IMR-90 (cell line): Measurements from ENCODE around the gene ANKDD1B. TPM values are rescaled to one million over a fixed set of nuclear protein-coding genes. Genes with fewer than 3 reads are reported as not detected.

Experiments used
- ATAC-seq: fragments of 200-7000 bp; cut with Tn5 transposase; 2 replicates; pipeline ENCODE4 v1.9.1; 2020; ENCODE audit warnings: low read depth, mild to moderate bottlenecking, moderate library complexity
- BruUV-seq: library from RNA; stranded (reverse); fragments of 400-500 nt; replicated peaks from 2 replicates; lab custom pipeline; 2021; lab: Mats Ljungman, UMichigan
- CTCF ChIA-PET: fragments of 300-600 bp; formaldehyde crosslinking; extraction: SDS; loops from one replicate; lab custom pipeline; 2021; ENCODE audit warnings: antibody characterized with exemption; lab: Yijun Ruan, JAX
- POLR2A ChIA-PET: fragments of 300-600 bp; sonication (Branson Sonifier 250); formaldehyde crosslinking; loops from one replicate; lab custom pipeline; 2022; ENCODE audit warnings: antibody characterized with exemption; ENCODE audit not compliant: unreplicated experiment; lab: Charles Lee
- DNase-seq: peaks from one replicate; pipeline ENCODE4 v3.0.0; 2013
- H2AFZ ChIP-seq: replicated peaks from 2 replicates; pipeline ENCODE3; 2013; ENCODE audit warnings: low read length, mild to moderate bottlenecking; ENCODE audit not compliant: poor library complexity
- H2AK5ac ChIP-seq: 2 replicates; pipeline ENCODE4 v1.6.1; 2013; ENCODE audit warnings: low read depth, low read length, inconsistent platforms
- H2AK9ac ChIP-seq: replicated peaks from 2 replicates; pipeline ENCODE3; 2013; ENCODE audit warnings: mild to moderate bottlenecking, low read depth, low read length, moderate library complexity; ENCODE audit not compliant: poor library complexity
- H2BK120ac ChIP-seq: 2 replicates; pipeline ENCODE4 v1.6.1; 2013; ENCODE audit warnings: low read depth, low read length, inconsistent platforms
- H2BK15ac ChIP-seq: 3 replicates; pipeline ENCODE4 v1.6.1; 2013; ENCODE audit warnings: low read depth, low read length, inconsistent platforms
- H2BK20ac ChIP-seq: 2 replicates; pipeline ENCODE4 v1.6.1; 2013; ENCODE audit warnings: low read depth, mild to moderate bottlenecking, inconsistent platforms, low read length, moderate library complexity
- H2BK5ac ChIP-seq: 2 replicates; pipeline ENCODE4 v1.6.1; 2013; ENCODE audit warnings: mild to moderate bottlenecking, low read depth, low read length, inconsistent platforms; ENCODE audit not compliant: poor library complexity, severe bottlenecking
- H3K14ac ChIP-seq: replicated peaks from 2 replicates; pipeline ENCODE4 v1.6.1; 2013; ENCODE audit warnings: low read depth, low read length, inconsistent platforms
- H3K18ac ChIP-seq: 2 replicates; pipeline ENCODE4 v1.6.1; 2013; ENCODE audit warnings: low read depth, low read length, control low read depth
- H3K23ac ChIP-seq: 2 replicates; pipeline ENCODE4 v1.6.1; 2013; ENCODE audit warnings: low read depth, low read length, inconsistent platforms
- H3K27ac ChIP-seq: 2 replicates; pipeline ENCODE4 v1.5.1; 2013; ENCODE audit warnings: mild to moderate bottlenecking, control low read depth, low read length; ENCODE audit not compliant: insufficient read depth
- H3K27me3 ChIP-seq: 2 replicates; pipeline ENCODE4 v1.6.1; 2013; ENCODE audit warnings: low read length; ENCODE audit not compliant: control insufficient read depth, insufficient read depth
- H3K36me3 ChIP-seq: 2 replicates; pipeline ENCODE4 v1.6.1; 2013; ENCODE audit warnings: low read length, mixed read lengths; ENCODE audit not compliant: control insufficient read depth, insufficient read depth
- H3K4ac ChIP-seq: 2 replicates; pipeline ENCODE4 v1.6.1; 2013; ENCODE audit warnings: low read depth, low read length, inconsistent platforms
- H3K4me1 ChIP-seq: 2 replicates; pipeline ENCODE4 v1.6.1; 2013; ENCODE audit warnings: low read length, mixed read lengths; ENCODE audit not compliant: control insufficient read depth, insufficient read depth
- H3K4me2 ChIP-seq: 2 replicates; pipeline ENCODE4 v1.6.1; 2013; ENCODE audit warnings: low read depth, mild to moderate bottlenecking, control low read depth, low read length, moderate library complexity
- H3K4me3 ChIP-seq: 2 replicates; pipeline ENCODE4 v1.5.1; 2013; ENCODE audit warnings: low read depth, mild to moderate bottlenecking, control low read depth, low read length, moderate library complexity; ENCODE audit not compliant: insufficient read depth
- H3K56ac ChIP-seq: 2 replicates; pipeline ENCODE4 v1.6.1; 2013; ENCODE audit warnings: low read length, inconsistent platforms; ENCODE audit not compliant: insufficient read depth; ENCODE audit errors: extremely low read depth
- H3K79me1 ChIP-seq, 2 experiments: 2 replicates each; pipeline ENCODE4 v1.6.1; 2013; ENCODE audit warnings: low read length in 2 of 2, inconsistent platforms in 1 of 2, low read depth in 1 of 2
- H3K9ac ChIP-seq: 2 replicates; pipeline ENCODE4 v1.6.1; 2013; ENCODE audit warnings: low read depth, low read length, control low read depth
- H3K9me1 ChIP-seq: 2 replicates; pipeline ENCODE4 v1.6.1; 2013; ENCODE audit warnings: low read length, inconsistent platforms; ENCODE audit not compliant: insufficient read depth
- H3K9me3 ChIP-seq: 2 replicates; pipeline ENCODE4 v1.6.1; 2013; ENCODE audit warnings: low read length; ENCODE audit not compliant: control insufficient read depth, insufficient read depth
- H4K20me1 ChIP-seq: 2 replicates; pipeline ENCODE4 v1.6.1; 2013; ENCODE audit warnings: low read length, inconsistent platforms; ENCODE audit not compliant: insufficient read depth
- H4K5ac ChIP-seq: 2 replicates; pipeline ENCODE4 v1.6.1; 2013; ENCODE audit warnings: mild to moderate bottlenecking, low read depth, low read length, control low read depth
- H4K8ac ChIP-seq, 2 experiments: 2 replicates each; pipeline ENCODE4 v1.6.1; 2013; ENCODE audit warnings: low read depth in 2 of 2, low read length in 2 of 2, control low read depth in 1 of 2, inconsistent platforms in 1 of 2
- H4K91ac ChIP-seq: 2 replicates; pipeline ENCODE4 v1.6.1; 2013; ENCODE audit warnings: low read depth, low read length, inconsistent platforms; ENCODE audit not compliant: insufficient read depth
- BHLHE40 ChIP-seq: fragments of 150-350 bp; IDR thresholded peaks from 2 replicates; pipeline ENCODE4 v1.6.1; 2016; ENCODE audit warnings: mild to moderate bottlenecking, low read depth, low read length
- ELK1 ChIP-seq: fragments of 150-350 bp; IDR thresholded peaks from 2 replicates; pipeline ENCODE4 v1.6.1; 2016; ENCODE audit warnings: low read depth, mild to moderate bottlenecking, low read length, moderate library complexity, borderline replicate concordance
- FOS ChIP-seq: fragments of 150-350 bp; IDR thresholded peaks from 2 replicates; pipeline ENCODE4 v1.6.1; 2016; ENCODE audit warnings: low read depth, low read length
- NFE2L2 ChIP-seq: fragments of 150-350 bp; IDR thresholded peaks from 2 replicates; pipeline ENCODE4 v1.6.1; 2016; ENCODE audit warnings: low read depth, mild to moderate bottlenecking, low read length
- RAD21 ChIP-seq: IDR thresholded peaks from 2 replicates; pipeline ENCODE4 v1.6.1; 2012; ENCODE audit warnings: low read length, improper control_type of control experiment
- RCOR1 ChIP-seq: IDR thresholded peaks from 2 replicates; pipeline ENCODE4 v1.6.1; 2012; ENCODE audit warnings: mild to moderate bottlenecking, low read length, improper control_type of control experiment; ENCODE audit not compliant: insufficient replicate concordance
- RFX5 ChIP-seq: IDR thresholded peaks from 2 replicates; pipeline ENCODE4 v1.8.0; 2012; ENCODE audit warnings: low read depth, mild to moderate bottlenecking, low read length, moderate library complexity
- WGBS, 2 experiments: methylation state at CpG; one replicate each; pipeline versions ENCODE4 v1.1.5 to v1.1.7; 2013; ENCODE audit warnings: missing lambda C conversion rate in 2 of 2; ENCODE audit not compliant: insufficient read length in 1 of 2; ENCODE audit errors: extremely low coverage in 2 of 2; 5-methylcytosine and 5-hydroxymethylcytosine counted together
- dilution Hi-C: fragments of 300-500 bp; cut with HindIII; formaldehyde crosslinking; loops from one replicate; pipeline ENCODE4 v1.14.3; 2018; ENCODE audit warnings: low sequenced_read_pairs; ENCODE audit not compliant: unreplicated experiment
- in situ Hi-C: fragments of 300-500 bp; cut with MboI; formaldehyde crosslinking; loops from 3 replicates; pipeline ENCODE4 v1.14.3; 2019; ENCODE audit warnings: low sequenced_read_pairs, inconsistent platforms, mixed read lengths
- intact Hi-C: fragments of 100-400 bp; cut with micrococcal nuclease; formaldehyde crosslinking; loops from 2 replicates; pipeline ENCODE4 v1.10.0; 2022
- polyA plus RNA-seq, 3 experiments: library from polyadenylated mRNA; depleted of rRNA; stranded (reverse); fragments of >200 nt; gene quantifications; 2 replicates each; pipeline ENCODE4 v1.2.3, GENCODE V29; 2012; ENCODE audit warnings: low replicate concordance in 1 of 3
- total RNA-seq: library from RNA; depleted of rRNA; stranded (reverse); fragments of >200 nt; gene quantifications from 2 replicates; pipeline ENCODE4 v1.2.3, GENCODE V29; 2012
- TF ChIP-seq, protein P1 (sequence below): fragments of 150-350 bp; IDR thresholded peaks from 2 replicates; pipeline ENCODE4 v1.6.1; 2017; ENCODE audit warnings: mild to moderate bottlenecking, antibody characterized with exemption, low read length, low read depth

The ANKDD1B gene
- total and polyA plus RNA-seq, 2 of the 4 experiments (the other 2 are of a cell fraction): 0.24 TPM; not detected in 1

DNA sequence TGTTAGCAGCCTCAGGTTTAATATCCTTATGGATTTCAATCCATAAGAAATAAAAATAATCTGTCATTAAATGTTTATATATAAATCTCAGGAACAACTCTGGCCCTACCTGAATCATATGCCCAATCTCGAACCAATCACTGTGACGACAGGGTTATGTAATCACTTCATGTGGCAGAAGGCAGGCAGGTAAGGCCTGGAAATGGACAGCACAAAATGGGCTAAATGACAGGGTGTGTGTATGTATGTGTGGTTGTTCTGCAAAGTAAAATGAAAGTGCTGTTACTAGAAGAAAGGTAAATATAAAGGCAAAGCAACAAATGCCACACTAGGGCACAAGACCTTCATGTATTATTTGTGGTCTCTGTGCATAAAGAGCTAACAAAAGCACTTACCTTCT lies 19.6 kb downstream of the ANKDD1B start:
- Histone ChIP-seq H3K56ac (no peak overlapping the region), H2BK15ac (no peak overlapping the region), H3K9ac (no peak overlapping the region), H3K9me3 (no peaks in the 10 kb centered on the region), H3K27ac (no peak overlapping the region), H2BK20ac (no peak overlapping the region), H3K4me3 (no peak overlapping the region), H3K14ac (no peak overlapping the region), H3K4me2 (no peak overlapping the region), H2AK9ac (no peak overlapping the region), H3K4me1 (no peaks in the 10 kb centered on the region), H2BK5ac (no peak overlapping the region), H3K18ac (no peak overlapping the region), H2AK5ac (no peak overlapping the region), H3K79me1 (no peaks in the 10 kb centered on the region), H4K91ac (no peak overlapping the region), H4K20me1 (no peaks in the 10 kb centered on the region), H2BK120ac (no peak overlapping the region), H3K9me1 (no peaks in the 10 kb centered on the region), H3K27me3 (no peaks in the 10 kb centered on the region), H3K36me3 (no peaks in the 10 kb centered on the region), H4K8ac (no peak overlapping the region), H2AFZ (no peak overlapping the region), H3K4ac (no peak overlapping the region), H3K23ac (no peak overlapping the region), H4K5ac (no peak overlapping the region)
- dilution Hi-C loops: no loop called here
- POLR2A ChIA-PET: no interaction called here
- WGBS, 2 experiments: no CpG with 5 or more reads among the region's 2 CpGs
- no peak for DNase-seq
- no peak for ATAC-seq
- CTCF ChIA-PET: no interaction called here
- TF ChIP-seq BHLHE40: no peak
- TF ChIP-seq, protein P1, sequence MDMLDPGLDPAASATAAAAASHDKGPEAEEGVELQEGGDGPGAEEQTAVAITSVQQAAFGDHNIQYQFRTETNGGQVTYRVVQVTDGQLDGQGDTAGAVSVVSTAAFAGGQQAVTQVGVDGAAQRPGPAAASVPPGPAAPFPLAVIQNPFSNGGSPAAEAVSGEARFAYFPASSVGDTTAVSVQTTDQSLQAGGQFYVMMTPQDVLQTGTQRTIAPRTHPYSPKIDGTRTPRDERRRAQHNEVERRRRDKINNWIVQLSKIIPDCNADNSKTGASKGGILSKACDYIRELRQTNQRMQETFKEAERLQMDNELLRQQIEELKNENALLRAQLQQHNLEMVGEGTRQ: no peak
- TF ChIP-seq ELK1: no peak
- TF ChIP-seq FOS: no peak
- no peak for TF ChIP-seq RFX5
- TF ChIP-seq NFE2L2: no peak
- TF ChIP-seq RAD21: no peak
- no peak for TF ChIP-seq RCOR1
- in situ Hi-C loops: no loop called here
- intact Hi-C loops: no loop called here
- no TSS peak for BruUV-seq
